ENCODE results near the gene ZNF837.

GRCh38 chr19:58334691-58335249 lies 46.1 kb downstream of the ZNF837 start:
- TF ChIP-seq POLR2AphosphoS5 (IDR thresholded peaks at IDR 0.05; ENCODE audit: low read depth, low read length) (no peak), POLR2A (IDR thresholded peaks at IDR 0.05; ENCODE audit: low read depth, low read length) (no peak)

Measured in GM12892 (cell line).